Measurements from ENCODE around the gene CRTC3.

DNA sequence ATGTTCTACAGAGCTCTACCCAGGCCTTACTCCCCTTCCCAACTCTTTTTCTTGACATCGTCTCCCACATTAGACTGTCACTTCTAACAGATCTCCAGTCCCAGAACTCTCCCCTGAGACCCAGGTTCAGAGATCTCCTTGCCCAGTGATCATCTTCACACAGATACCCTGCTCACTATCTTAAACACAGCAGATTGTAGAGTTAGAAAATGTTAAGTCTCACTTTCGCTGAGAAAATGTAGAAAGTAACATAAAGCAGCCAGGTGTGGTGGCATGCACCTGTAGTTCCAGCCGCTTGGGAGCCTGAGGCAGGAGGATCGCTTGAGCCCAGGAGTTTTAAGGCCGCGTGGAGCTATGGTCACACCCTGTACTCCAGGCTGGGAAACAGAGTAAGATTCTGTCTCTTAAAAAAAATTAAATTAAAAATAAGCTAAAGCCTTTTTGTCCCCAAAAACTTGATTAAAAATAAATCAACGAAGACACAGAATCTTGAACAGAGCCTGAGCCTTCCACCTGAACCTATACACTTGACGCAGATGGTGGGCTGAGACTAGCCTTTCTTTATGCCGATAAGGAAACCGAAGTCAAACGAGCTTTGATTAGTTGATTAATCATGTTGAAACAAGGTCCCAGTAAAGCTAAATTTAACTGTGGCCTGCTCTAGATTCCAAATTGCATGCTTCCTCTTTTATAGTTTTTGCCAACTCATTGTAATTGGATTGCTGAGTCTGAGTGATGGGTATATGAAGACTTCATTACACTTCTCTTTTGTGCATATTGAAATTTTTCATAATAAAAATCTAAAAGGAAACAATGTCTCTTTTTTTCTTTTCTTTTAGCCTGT is 156.1 kb downstream of the CRTC3 start:
- TF ChIP-seq, protein P1, sequence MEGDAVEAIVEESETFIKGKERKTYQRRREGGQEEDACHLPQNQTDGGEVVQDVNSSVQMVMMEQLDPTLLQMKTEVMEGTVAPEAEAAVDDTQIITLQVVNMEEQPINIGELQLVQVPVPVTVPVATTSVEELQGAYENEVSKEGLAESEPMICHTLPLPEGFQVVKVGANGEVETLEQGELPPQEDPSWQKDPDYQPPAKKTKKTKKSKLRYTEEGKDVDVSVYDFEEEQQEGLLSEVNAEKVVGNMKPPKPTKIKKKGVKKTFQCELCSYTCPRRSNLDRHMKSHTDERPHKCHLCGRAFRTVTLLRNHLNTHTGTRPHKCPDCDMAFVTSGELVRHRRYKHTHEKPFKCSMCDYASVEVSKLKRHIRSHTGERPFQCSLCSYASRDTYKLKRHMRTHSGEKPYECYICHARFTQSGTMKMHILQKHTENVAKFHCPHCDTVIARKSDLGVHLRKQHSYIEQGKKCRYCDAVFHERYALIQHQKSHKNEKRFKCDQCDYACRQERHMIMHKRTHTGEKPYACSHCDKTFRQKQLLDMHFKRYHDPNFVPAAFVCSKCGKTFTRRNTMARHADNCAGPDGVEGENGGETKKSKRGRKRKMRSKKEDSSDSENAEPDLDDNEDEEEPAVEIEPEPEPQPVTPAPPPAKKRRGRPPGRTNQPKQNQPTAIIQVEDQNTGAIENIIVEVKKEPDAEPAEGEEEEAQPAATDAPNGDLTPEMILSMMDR (IDR thresholded peaks at IDR 0.05) = no peak
- no peak for TF ChIP-seq ZFX (IDR thresholded peaks at IDR 0.05; ENCODE audit: borderline replicate concordance)

Measured in 22Rv1 (cell line).